Keratinocyte (primary cell): Measurements from ENCODE around the gene ARHGEF6. TPM values are rescaled to one million over a fixed set of nuclear protein-coding genes. Genes with fewer than 3 reads are reported as not detected.

Source experiments
- DNase-seq: peaks from one replicate; pipeline ENCODE4 v3.0.0-alpha.2; 2011; ENCODE audit warnings: low read depth, missing footprints, low spot score
- FAIRE-seq: peaks from 2 replicates; lab custom pipeline; 2011; peaks lifted over from hg19 to GRCh38; lab: Jason Lieb, UNC
- H2AFZ ChIP-seq: 2 replicates; pipeline ENCODE4 v1.6.0; 2012; ENCODE audit warnings: low read length, control low read depth, inconsistent platforms; ENCODE audit not compliant: control insufficient read depth
- H3K27ac ChIP-seq: 2 replicates; pipeline ENCODE4 v1.5.1; 2011; ENCODE audit warnings: low read length; ENCODE audit not compliant: control insufficient read depth, insufficient read depth
- H3K27me3 ChIP-seq: 3 replicates; pipeline ENCODE4 v1.6.0; 2011; ENCODE audit warnings: low read length; ENCODE audit not compliant: control insufficient read depth, insufficient read depth; ENCODE audit errors: extremely low read depth
- H3K36me3 ChIP-seq, 2 experiments: 2 replicates in 1 of 2; 3 replicates in 1 of 2; pipeline ENCODE4 v1.5.1; 2011; ENCODE audit warnings: low read length in 2 of 2, mild to moderate bottlenecking in 1 of 2; ENCODE audit not compliant: control insufficient read depth in 2 of 2, insufficient read depth in 2 of 2; ENCODE audit errors: extremely low read depth in 1 of 2
- H3K4me1 ChIP-seq: 3 replicates; pipeline ENCODE4 v1.5.1; 2011; ENCODE audit warnings: low read length; ENCODE audit not compliant: control insufficient read depth, insufficient read depth; ENCODE audit errors: extremely low read depth
- H3K4me2 ChIP-seq: 3 replicates; pipeline ENCODE4 v1.6.0; 2011; ENCODE audit warnings: low read depth, low read length; ENCODE audit not compliant: control insufficient read depth, insufficient read depth; ENCODE audit errors: extremely low read depth
- H3K4me3 ChIP-seq, 3 experiments: fragments of 200-600 bp in 1 of 3; sonication (generic) in 1 of 3; 2 replicates in 2 of 3; 3 replicates in 1 of 3; pipeline ENCODE4 v1.5.1; 2011 to 2016; ENCODE audit warnings: low read length in 3 of 3, mild to moderate bottlenecking in 3 of 3, control low read depth in 2 of 3, inconsistent platforms in 1 of 3, low read depth in 1 of 3, mixed read lengths in 1 of 3, mixed run types in 1 of 3, moderate library complexity in 1 of 3; ENCODE audit not compliant: control insufficient read depth in 2 of 3, insufficient read depth in 2 of 3; ENCODE audit errors: extremely low read depth in 1 of 3
- H3K79me2 ChIP-seq: 2 replicates; pipeline ENCODE4 v1.6.0; 2012; ENCODE audit warnings: low read length; ENCODE audit not compliant: control insufficient read depth, insufficient read depth
- H3K9ac ChIP-seq: 3 replicates; pipeline ENCODE4 v1.6.0; 2011; ENCODE audit warnings: low read length; ENCODE audit not compliant: control insufficient read depth, insufficient read depth; ENCODE audit errors: extremely low read depth
- H3K9me1 ChIP-seq: 3 replicates; pipeline ENCODE4 v1.6.0; 2011; ENCODE audit warnings: low read length; ENCODE audit not compliant: control insufficient read depth, insufficient read depth; ENCODE audit errors: extremely low read depth
- H3K9me3 ChIP-seq: 2 replicates; pipeline ENCODE4 v1.5.1; 2012; ENCODE audit warnings: low read depth, low read length; ENCODE audit not compliant: control insufficient read depth
- H4K20me1 ChIP-seq: 3 replicates; pipeline ENCODE4 v1.6.0; 2011; ENCODE audit warnings: low read length; ENCODE audit not compliant: control insufficient read depth, insufficient read depth; ENCODE audit errors: extremely low read depth
- EZH2 ChIP-seq: IDR thresholded peaks from one replicate; pipeline ENCODE4 v1.6.1; 2012; ENCODE audit warnings: inconsistent platforms, mild to moderate bottlenecking, low read length, moderate library complexity
- dilution Hi-C: fragments of 300-500 bp; cut with MboI; formaldehyde crosslinking; loops from one replicate; pipeline ENCODE4 v1.7.0; 2020; ENCODE audit warnings: low sequenced_read_pairs; ENCODE audit not compliant: extremely low pct_ligation_motif_present
- polyA plus RNA-seq, 5 experiments: library from polyadenylated mRNA; depleted of rRNA in 3 of 5; stranded (reverse) in 3 of 5; stranded (forward) in 1 of 5; unstranded in 1 of 5; fragments of >200 nt; gene quantifications; 1 replicate in 1 of 5; 2 replicates in 3 of 5; 3 replicates in 1 of 5; pipeline versions ENCODE4 v1.2.1 to v1.2.3, GENCODE V29; 2011 to 2012; ENCODE audit warnings: missing spikeins in 2 of 5, low read depth in 1 of 5, low replicate concordance in 1 of 5
- TF ChIP-seq, protein P1 (sequence below), 3 experiments: IDR thresholded peaks in 1 of 3; conservative IDR thresholded peaks in 1 of 3; optimal IDR thresholded peaks in 1 of 3; 2 replicates in 2 of 3; 3 replicates in 1 of 3; pipeline versions ENCODE3 to v1.5.1; 2011; ENCODE audit warnings: low read length in 3 of 3, mild to moderate bottlenecking in 3 of 3, moderate library complexity in 2 of 3, control low read depth in 1 of 3, inconsistent platforms in 1 of 3; ENCODE audit not compliant: insufficient read depth in 2 of 3; ENCODE audit errors: extremely low read depth in 1 of 3

The ARHGEF6 gene
- polyA plus RNA-seq, 1 donor (not counting 4 experiments of a cell fraction or from before 2014, with no cell fraction given) = 0.18 TPM

DNA sequence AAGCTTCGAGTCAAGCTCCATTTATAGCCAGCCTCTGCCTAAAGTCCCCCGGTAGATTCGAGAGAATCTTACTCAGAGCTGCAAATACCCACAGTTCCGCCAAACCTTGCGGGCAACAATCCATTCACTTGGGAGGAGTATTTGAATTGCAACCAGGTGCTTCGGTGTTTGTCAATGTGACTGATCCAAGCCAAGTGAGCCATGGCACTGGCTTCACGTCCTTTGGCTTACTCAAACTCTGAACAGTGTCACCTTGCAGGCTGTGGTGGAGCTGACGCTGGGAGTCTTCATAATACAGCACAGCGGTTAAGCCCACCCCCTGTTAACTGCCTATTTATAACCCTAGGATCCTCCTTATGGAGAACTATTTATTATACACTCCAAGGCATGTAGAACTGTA lies 121.6 kb downstream of the ARHGEF6 start:
- H3K79me2 ChIP-seq = no peaks in the 10 kb centered on the region
- H4K20me1 ChIP-seq = no peaks in the 10 kb centered on the region
- no peaks in the 10 kb centered on the region for H3K4me1 ChIP-seq
- no peak for TF ChIP-seq EZH2
- TF ChIP-seq, protein P1, sequence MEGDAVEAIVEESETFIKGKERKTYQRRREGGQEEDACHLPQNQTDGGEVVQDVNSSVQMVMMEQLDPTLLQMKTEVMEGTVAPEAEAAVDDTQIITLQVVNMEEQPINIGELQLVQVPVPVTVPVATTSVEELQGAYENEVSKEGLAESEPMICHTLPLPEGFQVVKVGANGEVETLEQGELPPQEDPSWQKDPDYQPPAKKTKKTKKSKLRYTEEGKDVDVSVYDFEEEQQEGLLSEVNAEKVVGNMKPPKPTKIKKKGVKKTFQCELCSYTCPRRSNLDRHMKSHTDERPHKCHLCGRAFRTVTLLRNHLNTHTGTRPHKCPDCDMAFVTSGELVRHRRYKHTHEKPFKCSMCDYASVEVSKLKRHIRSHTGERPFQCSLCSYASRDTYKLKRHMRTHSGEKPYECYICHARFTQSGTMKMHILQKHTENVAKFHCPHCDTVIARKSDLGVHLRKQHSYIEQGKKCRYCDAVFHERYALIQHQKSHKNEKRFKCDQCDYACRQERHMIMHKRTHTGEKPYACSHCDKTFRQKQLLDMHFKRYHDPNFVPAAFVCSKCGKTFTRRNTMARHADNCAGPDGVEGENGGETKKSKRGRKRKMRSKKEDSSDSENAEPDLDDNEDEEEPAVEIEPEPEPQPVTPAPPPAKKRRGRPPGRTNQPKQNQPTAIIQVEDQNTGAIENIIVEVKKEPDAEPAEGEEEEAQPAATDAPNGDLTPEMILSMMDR (optimal IDR thresholded peaks at IDR 0.05 in 1 of 3, IDR thresholded peaks at IDR 0.05 in 1 of 3, conservative IDR thresholded peaks at IDR 0.05 in 1 of 3; ENCODE audit: extremely low read depth in 1 of 3, insufficient read depth in 2 of 3, low read length in 3 of 3) = no peak
- DNase-seq = no peak
- FAIRE-seq = no peak
- no peaks in the 10 kb centered on the region for H3K27me3 ChIP-seq
- no peak overlapping the region for H3K4me3 ChIP-seq
- no peaks in the 10 kb centered on the region for H3K9me1 ChIP-seq
- no peak overlapping the region for H3K9ac ChIP-seq
- no peak overlapping the region for H3K27ac ChIP-seq
- no peaks in the 10 kb centered on the region for H3K9me3 ChIP-seq
- dilution Hi-C loops = no loop called here
- H2AFZ ChIP-seq = no peak overlapping the region
- H3K4me2 ChIP-seq = no peak overlapping the region
- H3K36me3 ChIP-seq = no peaks in the 10 kb centered on the region

DNA sequence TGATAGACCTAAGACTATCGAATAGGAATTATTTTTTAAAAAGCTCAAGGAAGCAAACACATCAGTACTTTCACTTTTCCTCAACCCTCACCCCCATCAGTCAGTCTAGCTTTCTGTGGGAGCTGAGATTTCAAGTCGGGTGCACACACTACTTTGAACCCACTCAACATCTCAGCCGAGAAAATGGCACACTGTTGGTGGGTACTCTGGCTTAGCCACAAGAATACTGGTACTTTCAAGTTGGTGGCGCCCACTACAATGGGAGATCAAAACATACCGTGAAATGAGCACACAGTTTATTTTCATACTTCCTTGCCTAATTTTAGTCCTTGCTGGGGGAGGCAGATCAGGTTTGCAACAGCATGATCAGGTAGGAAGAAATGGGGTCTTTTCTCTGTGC lies 122.6 kb downstream of the ARHGEF6 start:
- dilution Hi-C loops = no loop called here
- H3K79me2 ChIP-seq = no peaks in the 10 kb centered on the region
- no peaks in the 10 kb centered on the region for H3K9me1 ChIP-seq
- no peak overlapping the region for H2AFZ ChIP-seq
- H3K4me1 ChIP-seq = no peaks in the 10 kb centered on the region
- no peaks in the 10 kb centered on the region for H3K9me3 ChIP-seq
- no peaks in the 10 kb centered on the region for H3K36me3 ChIP-seq
- no peak overlapping the region for H3K27ac ChIP-seq
- TF ChIP-seq, protein P1 (optimal IDR thresholded peaks at IDR 0.05 in 1 of 3, IDR thresholded peaks at IDR 0.05 in 1 of 3, conservative IDR thresholded peaks at IDR 0.05 in 1 of 3; ENCODE audit: extremely low read depth in 1 of 3, insufficient read depth in 2 of 3, low read length in 3 of 3) = no peak
- no peak for TF ChIP-seq EZH2
- no peak overlapping the region for H3K9ac ChIP-seq
- DNase-seq = no peak
- H3K27me3 ChIP-seq = no peaks in the 10 kb centered on the region
- no peak for FAIRE-seq
- H3K4me3 ChIP-seq = no peak overlapping the region
- no peaks in the 10 kb centered on the region for H4K20me1 ChIP-seq
- no peak overlapping the region for H3K4me2 ChIP-seq
